T-helper 1 cell treated with Interleukin-12 subunit alpha and Interleukin-12 subunit beta and Interleukin-4 antibody, amounts not matched to agents 30 μg/mL and 1 μg/mL, for 36 hours (primary cell): Measurements from ENCODE around the gene LRCH2.

ENCODE experiments used
- H3K27ac Mint-ChIP-seq: one replicate; pipeline ENCODE4 v1.8.0; 2021; ENCODE audit warnings: mild to moderate bottlenecking, mixed read lengths
- H3K27me3 Mint-ChIP-seq: one replicate; pipeline ENCODE4 v1.8.0; 2021; ENCODE audit warnings: low read depth, mixed read lengths
- H3K36me3 Mint-ChIP-seq: one replicate; pipeline ENCODE4 v1.8.0; 2021; ENCODE audit warnings: low read depth, mixed read lengths
- H3K4me1 Mint-ChIP-seq: one replicate; pipeline ENCODE4 v1.8.0; 2021; ENCODE audit warnings: low read depth, mixed read lengths
- H3K4me3 Mint-ChIP-seq: one replicate; pipeline ENCODE4 v1.8.0; 2021; ENCODE audit warnings: mild to moderate bottlenecking, moderate library complexity, mixed read lengths
- H3K9me3 Mint-ChIP-seq: one replicate; pipeline ENCODE4 v1.8.0; 2021; ENCODE audit warnings: mixed read lengths

The LRCH2 gene

GRCh38 chrX:115233497-115234455 is at the start of gene LRCH2:
Gene LRCH2, minus strand, starts transcription at chrX:115234096. Its CDS starts 55 bp downstream, at chrX:115234041.
- Mint-ChIP-seq H3K9me3 (no peaks in the 10 kb centered on the region), H3K27ac (no peak within 1 kb of the TSS), H3K4me3 (no peak within 1 kb of the TSS), H3K4me1 (peaks cover 1% of the 10 kb centered on the region), H3K36me3 (no peaks in the 10 kb centered on the region), H3K27me3 (peaks cover 25% of the 10 kb centered on the region)

- H3K4me3 Mint-ChIP-seq, result no peak overlapping the region
Observed at GRCh38 chrX:115269051-115269683, 35.3 kb upstream of the LRCH2 start.

GRCh38 chrX:115268421-115268820 is 34.5 kb upstream of the LRCH2 start:
- H3K4me3 Mint-ChIP-seq, result no peak overlapping the region
- H3K36me3 Mint-ChIP-seq, result no peaks in the 10 kb centered on the region
- no peak overlapping the region for H3K27ac Mint-ChIP-seq
- no peaks in the 10 kb centered on the region for H3K27me3 Mint-ChIP-seq
- no peaks in the 10 kb centered on the region for H3K9me3 Mint-ChIP-seq
- H3K4me1 Mint-ChIP-seq, result no peaks in the 10 kb centered on the region

More at GRCh38 chrX:115269051-115269683, 35.3 kb upstream of the LRCH2 start:
- Mint-ChIP-seq H3K4me1 (no peaks in the 10 kb centered on the region), H3K9me3 (no peaks in the 10 kb centered on the region), H3K27ac (no peak overlapping the region), H3K36me3 (no peaks in the 10 kb centered on the region), H3K27me3 (no peaks in the 10 kb centered on the region)

GRCh38 chrX:115266300-115266699 is 32.4 kb upstream of the LRCH2 start:
- H3K27me3 Mint-ChIP-seq, result no peaks in the 10 kb centered on the region
- no peaks in the 10 kb centered on the region for H3K36me3 Mint-ChIP-seq
- no peak overlapping the region for H3K27ac Mint-ChIP-seq
- H3K4me1 Mint-ChIP-seq, result no peaks in the 10 kb centered on the region
- no peaks in the 10 kb centered on the region for H3K9me3 Mint-ChIP-seq
- H3K4me3 Mint-ChIP-seq, result no peak overlapping the region

GRCh38 chrX:115264009-115264408 is 30.1 kb upstream of the LRCH2 start:
- Mint-ChIP-seq H3K9me3 (no peaks in the 10 kb centered on the region), H3K27ac (no peak overlapping the region), H3K4me1 (no peaks in the 10 kb centered on the region), H3K27me3 (no peaks in the 10 kb centered on the region), H3K4me3 (no peak overlapping the region), H3K36me3 (no peaks in the 10 kb centered on the region)

GRCh38 chrX:115261148-115261547 is 27.3 kb upstream of the LRCH2 start:
- H3K4me3 Mint-ChIP-seq, result no peak overlapping the region
- H3K27me3 Mint-ChIP-seq, result no peaks in the 10 kb centered on the region
- no peaks in the 10 kb centered on the region for H3K36me3 Mint-ChIP-seq
- H3K27ac Mint-ChIP-seq, result no peak overlapping the region
- H3K4me1 Mint-ChIP-seq, result no peaks in the 10 kb centered on the region
- no peaks in the 10 kb centered on the region for H3K9me3 Mint-ChIP-seq

- Mint-ChIP-seq H3K9me3 (no peaks in the 10 kb centered on the region), H3K4me1 (no peaks in the 10 kb centered on the region), H3K4me3 (no peak overlapping the region), H3K36me3 (no peaks in the 10 kb centered on the region), H3K27me3 (no peaks in the 10 kb centered on the region), H3K27ac (no peak overlapping the region)
Observed at GRCh38 chrX:115260330-115260729, 26.4 kb upstream of the LRCH2 start.

GRCh38 chrX:115259238-115259875 is 25.5 kb upstream of the LRCH2 start:
- no peak overlapping the region for H3K4me3 Mint-ChIP-seq
- no peaks in the 10 kb centered on the region for H3K4me1 Mint-ChIP-seq
- H3K27ac Mint-ChIP-seq, result no peak overlapping the region
- no peaks in the 10 kb centered on the region for H3K27me3 Mint-ChIP-seq
- H3K9me3 Mint-ChIP-seq, result no peaks in the 10 kb centered on the region
- no peaks in the 10 kb centered on the region for H3K36me3 Mint-ChIP-seq

GRCh38 chrX:115257711-115258110 is 23.8 kb upstream of the LRCH2 start:
- Mint-ChIP-seq H3K36me3 (no peaks in the 10 kb centered on the region), H3K27me3 (no peaks in the 10 kb centered on the region), H3K4me1 (no peaks in the 10 kb centered on the region), H3K4me3 (no peak overlapping the region), H3K9me3 (no peaks in the 10 kb centered on the region), H3K27ac (no peak overlapping the region)

- H3K36me3 Mint-ChIP-seq, result no peaks in the 10 kb centered on the region
- H3K27ac Mint-ChIP-seq, result no peak overlapping the region
- H3K4me3 Mint-ChIP-seq, result no peak overlapping the region
- H3K9me3 Mint-ChIP-seq, result no peaks in the 10 kb centered on the region
- no peaks in the 10 kb centered on the region for H3K4me1 Mint-ChIP-seq
- H3K27me3 Mint-ChIP-seq, result no peaks in the 10 kb centered on the region
Observed at GRCh38 chrX:115255003-115255402, 21.1 kb upstream of the LRCH2 start.

- no peaks in the 10 kb centered on the region for H3K27me3 Mint-ChIP-seq
- no peaks in the 10 kb centered on the region for H3K4me1 Mint-ChIP-seq
- H3K27ac Mint-ChIP-seq, result no peak overlapping the region
- no peaks in the 10 kb centered on the region for H3K36me3 Mint-ChIP-seq
- H3K4me3 Mint-ChIP-seq, result no peak overlapping the region
- H3K9me3 Mint-ChIP-seq, result no peaks in the 10 kb centered on the region
Observed at GRCh38 chrX:115251458-115252233, 17.8 kb upstream of the LRCH2 start.

- Mint-ChIP-seq H3K9me3 (no peaks in the 10 kb centered on the region), H3K27ac (no peak overlapping the region), H3K27me3 (peaks cover 21% of the 10 kb centered on the region), H3K4me3 (no peak overlapping the region), H3K36me3 (no peaks in the 10 kb centered on the region), H3K4me1 (peaks cover 1% of the 10 kb centered on the region)
Observed at GRCh38 chrX:115237056-115237455, 3.2 kb upstream of the LRCH2 start.

- no peak overlapping the region for H3K27ac Mint-ChIP-seq
- H3K27me3 Mint-ChIP-seq, result peaks cover 25% of the 10 kb centered on the region
- no peaks in the 10 kb centered on the region for H3K9me3 Mint-ChIP-seq
Observed at GRCh38 chrX:115236560-115236959, 2.7 kb upstream of the LRCH2 start.

GRCh38 chrX:115234461-115234860 is 565 bp upstream of the LRCH2 start:
- H3K4me1 Mint-ChIP-seq, result peaks cover 1% of the 10 kb centered on the region
- H3K27me3 Mint-ChIP-seq, result peaks cover 25% of the 10 kb centered on the region
- H3K36me3 Mint-ChIP-seq, result no peaks in the 10 kb centered on the region
- no peak overlapping the region for H3K27ac Mint-ChIP-seq
- no peak overlapping the region for H3K4me3 Mint-ChIP-seq
- H3K9me3 Mint-ChIP-seq, result no peaks in the 10 kb centered on the region

More at GRCh38 chrX:115236560-115236959, 2.7 kb upstream of the LRCH2 start:
- Mint-ChIP-seq H3K4me1 (peaks cover 1% of the 10 kb centered on the region), H3K4me3 (no peak overlapping the region), H3K36me3 (no peaks in the 10 kb centered on the region)
